ENCODE data around the gene DRC3.

DNA sequence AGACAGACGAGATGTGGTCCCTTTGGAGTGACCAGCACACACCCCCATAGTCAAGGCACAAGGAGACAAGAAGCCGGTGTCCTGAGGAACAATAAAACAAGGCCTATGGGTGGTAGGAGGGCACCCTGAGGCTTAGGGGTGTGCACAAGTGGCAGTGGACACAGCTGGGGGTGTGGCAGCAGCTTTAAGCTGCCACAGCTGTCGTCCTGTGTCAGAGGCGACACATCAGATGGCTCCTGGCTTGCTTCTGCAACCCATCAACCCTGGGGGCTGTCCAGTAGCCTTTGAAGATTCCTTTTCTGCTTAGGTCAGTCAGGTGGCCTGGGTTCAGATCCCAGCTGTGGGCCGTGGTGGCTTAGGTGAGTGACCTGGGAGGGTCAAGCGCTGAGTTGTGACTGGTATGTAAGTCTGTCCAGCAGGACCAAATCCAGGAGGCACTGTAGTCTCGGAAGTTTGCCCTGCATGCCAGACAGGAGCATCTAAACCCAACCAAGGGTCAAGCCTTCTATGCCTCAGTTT is 15.8 kb downstream of the DRC3 start:
- TF ChIP-seq, protein P1, sequence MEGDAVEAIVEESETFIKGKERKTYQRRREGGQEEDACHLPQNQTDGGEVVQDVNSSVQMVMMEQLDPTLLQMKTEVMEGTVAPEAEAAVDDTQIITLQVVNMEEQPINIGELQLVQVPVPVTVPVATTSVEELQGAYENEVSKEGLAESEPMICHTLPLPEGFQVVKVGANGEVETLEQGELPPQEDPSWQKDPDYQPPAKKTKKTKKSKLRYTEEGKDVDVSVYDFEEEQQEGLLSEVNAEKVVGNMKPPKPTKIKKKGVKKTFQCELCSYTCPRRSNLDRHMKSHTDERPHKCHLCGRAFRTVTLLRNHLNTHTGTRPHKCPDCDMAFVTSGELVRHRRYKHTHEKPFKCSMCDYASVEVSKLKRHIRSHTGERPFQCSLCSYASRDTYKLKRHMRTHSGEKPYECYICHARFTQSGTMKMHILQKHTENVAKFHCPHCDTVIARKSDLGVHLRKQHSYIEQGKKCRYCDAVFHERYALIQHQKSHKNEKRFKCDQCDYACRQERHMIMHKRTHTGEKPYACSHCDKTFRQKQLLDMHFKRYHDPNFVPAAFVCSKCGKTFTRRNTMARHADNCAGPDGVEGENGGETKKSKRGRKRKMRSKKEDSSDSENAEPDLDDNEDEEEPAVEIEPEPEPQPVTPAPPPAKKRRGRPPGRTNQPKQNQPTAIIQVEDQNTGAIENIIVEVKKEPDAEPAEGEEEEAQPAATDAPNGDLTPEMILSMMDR (IDR thresholded peaks at IDR 0.05) = no peak
- no peak for TF ChIP-seq ZFX (IDR thresholded peaks at IDR 0.05; ENCODE audit: borderline replicate concordance)
